Measurements from ENCODE around the gene OR9A4. TPM values are rescaled to one million over a fixed set of nuclear protein-coding genes. Genes with fewer than 3 reads are reported as not detected.
"Not testable (repeated sequence)": the region's sequence is repeated elsewhere in the genome, so short reads cannot be mapped to it uniquely, and the experiment has no call there.

The OR9A4 gene
- total RNA-seq, 1 experiment from 2014 or later = not detected

GRCh38 chr7:141889321-141889720 is 26.9 kb upstream of the OR9A4 start:
- H3K4me3 Mint-ChIP-seq (ENCODE audit: unreplicated experiment) = no peak overlapping the region
- H3K27me3 ChIP-seq (replicated peaks; ENCODE audit: control insufficient read depth, insufficient read depth, low read length) = no peaks in the 10 kb centered on the region
- ChIA-PET CTCF (no interaction called here), POLR2A (no interaction called here)
- H3K4me3 ChIP-seq (ENCODE audit: low read depth, low read length) = no peak overlapping the region
- H3K4me1 Mint-ChIP-seq (ENCODE audit: low read depth, unreplicated experiment) = no peaks in the 10 kb centered on the region
- H3K9me3 Mint-ChIP-seq (ENCODE audit: unreplicated experiment) = no peaks in the 10 kb centered on the region
- TF ChIP-seq, protein P1, sequence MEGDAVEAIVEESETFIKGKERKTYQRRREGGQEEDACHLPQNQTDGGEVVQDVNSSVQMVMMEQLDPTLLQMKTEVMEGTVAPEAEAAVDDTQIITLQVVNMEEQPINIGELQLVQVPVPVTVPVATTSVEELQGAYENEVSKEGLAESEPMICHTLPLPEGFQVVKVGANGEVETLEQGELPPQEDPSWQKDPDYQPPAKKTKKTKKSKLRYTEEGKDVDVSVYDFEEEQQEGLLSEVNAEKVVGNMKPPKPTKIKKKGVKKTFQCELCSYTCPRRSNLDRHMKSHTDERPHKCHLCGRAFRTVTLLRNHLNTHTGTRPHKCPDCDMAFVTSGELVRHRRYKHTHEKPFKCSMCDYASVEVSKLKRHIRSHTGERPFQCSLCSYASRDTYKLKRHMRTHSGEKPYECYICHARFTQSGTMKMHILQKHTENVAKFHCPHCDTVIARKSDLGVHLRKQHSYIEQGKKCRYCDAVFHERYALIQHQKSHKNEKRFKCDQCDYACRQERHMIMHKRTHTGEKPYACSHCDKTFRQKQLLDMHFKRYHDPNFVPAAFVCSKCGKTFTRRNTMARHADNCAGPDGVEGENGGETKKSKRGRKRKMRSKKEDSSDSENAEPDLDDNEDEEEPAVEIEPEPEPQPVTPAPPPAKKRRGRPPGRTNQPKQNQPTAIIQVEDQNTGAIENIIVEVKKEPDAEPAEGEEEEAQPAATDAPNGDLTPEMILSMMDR (IDR thresholded peaks at IDR 0.05; ENCODE audit: insufficient read depth in 1 of 2, low read depth in 1 of 2, low read length in 1 of 2, severe bottlenecking in 1 of 2, unreplicated experiment in 1 of 2) = no peak
- BruUV-seq (replicated peaks) = no TSS peak
- intact Hi-C loops (cut with micrococcal nuclease; ENCODE audit: unreplicated experiment) = no loop called here
- DNase-seq = no peak
- H3K27ac Mint-ChIP-seq (ENCODE audit: unreplicated experiment) = no peak overlapping the region
- no peaks in the 10 kb centered on the region for H3K9me3 ChIP-seq
- H3K27me3 Mint-ChIP-seq (ENCODE audit: insufficient read depth, unreplicated experiment) = peaks cover 10% of the 10 kb centered on the region
- no peaks in the 10 kb centered on the region for H3K36me3 Mint-ChIP-seq (ENCODE audit: insufficient read depth, unreplicated experiment)
- H3K36me3 ChIP-seq (ENCODE audit: control insufficient read depth, insufficient read depth, low read length) = no peaks in the 10 kb centered on the region
- H3K4me1 ChIP-seq = no peaks in the 10 kb centered on the region

DNA sequence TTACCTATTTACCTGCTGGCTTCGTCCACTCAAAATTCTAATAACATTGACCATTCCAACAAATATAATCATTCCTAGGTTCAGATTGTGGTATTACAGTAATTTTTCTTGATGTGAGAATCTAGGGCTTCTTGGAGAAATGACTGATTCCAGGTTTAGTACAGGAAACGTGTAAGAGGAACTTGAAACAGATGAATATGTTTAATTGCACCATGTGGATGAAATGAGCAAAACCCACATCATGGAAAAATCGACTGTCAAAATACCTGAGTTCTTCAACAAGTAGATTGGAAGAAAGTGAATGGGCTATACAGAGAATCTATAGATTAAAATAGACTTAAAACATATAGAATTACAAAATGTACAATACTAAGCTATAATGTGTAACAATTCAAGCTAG is 24.9 kb upstream of the OR9A4 start:
- no peak overlapping the region for H3K4me3 Mint-ChIP-seq (ENCODE audit: unreplicated experiment)

GRCh38 chr7:141899366-141899765 is 16.8 kb upstream of the OR9A4 start:
- BruUV-seq (replicated peaks); H3K4me3 Mint-ChIP-seq (ENCODE audit: unreplicated experiment): not testable (repeated sequence)

More for the DNA sequence above, 24.9 kb upstream of the OR9A4 start:
- ChIA-PET POLR2A (no interaction called here), CTCF (no interaction called here)
- TF ChIP-seq, protein P1 (IDR thresholded peaks at IDR 0.05; ENCODE audit: insufficient read depth in 1 of 2, low read depth in 1 of 2, low read length in 1 of 2, severe bottlenecking in 1 of 2, unreplicated experiment in 1 of 2) = no peak
- Mint-ChIP-seq H3K27ac (ENCODE audit: unreplicated experiment) (no peak overlapping the region), H3K9me3 (ENCODE audit: unreplicated experiment) (no peaks in the 10 kb centered on the region), H3K27me3 (ENCODE audit: insufficient read depth, unreplicated experiment) (peaks cover 6% of the 10 kb centered on the region), H3K4me1 (ENCODE audit: low read depth, unreplicated experiment) (no peaks in the 10 kb centered on the region), H3K36me3 (ENCODE audit: insufficient read depth, unreplicated experiment) (no peaks in the 10 kb centered on the region)
- H3K9me3 ChIP-seq = no peaks in the 10 kb centered on the region
- H3K4me3 ChIP-seq (ENCODE audit: low read depth, low read length) = no peak overlapping the region
- no TSS peak for BruUV-seq (replicated peaks)
- DNase-seq = no peak
- intact Hi-C loops (cut with micrococcal nuclease; ENCODE audit: unreplicated experiment) = no loop called here
- H3K4me1 ChIP-seq = no peaks in the 10 kb centered on the region
- H3K36me3 ChIP-seq (ENCODE audit: control insufficient read depth, insufficient read depth, low read length) = no peaks in the 10 kb centered on the region
- no peaks in the 10 kb centered on the region for H3K27me3 ChIP-seq (replicated peaks; ENCODE audit: control insufficient read depth, insufficient read depth, low read length)

DNA sequence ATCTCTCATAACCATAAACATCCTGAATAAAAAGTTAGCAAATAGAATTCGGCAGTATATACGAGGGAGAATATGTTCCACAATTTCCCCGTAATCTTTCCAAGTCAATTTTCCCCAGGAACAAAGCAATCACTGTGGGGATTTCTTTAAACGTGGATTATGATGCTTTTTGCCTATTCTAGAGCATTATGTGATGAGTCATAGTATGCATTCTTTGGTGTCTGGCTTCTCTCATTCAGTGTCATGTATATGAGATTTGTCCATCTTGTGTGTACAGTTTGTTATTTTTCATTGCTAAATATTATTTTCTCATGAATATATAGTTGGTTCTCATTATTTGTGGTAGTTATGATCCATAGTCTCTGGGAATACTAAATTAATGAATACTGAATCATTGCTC is 9.9 kb upstream of the OR9A4 start:
- intact Hi-C loops (cut with micrococcal nuclease; ENCODE audit: unreplicated experiment) = no loop called here
- no peak overlapping the region for H3K27ac Mint-ChIP-seq (ENCODE audit: unreplicated experiment)
- no peaks in the 10 kb centered on the region for H3K4me1 ChIP-seq
- no peak for DNase-seq
- POLR2A ChIA-PET = no interaction called here
- TF ChIP-seq, protein P1 (IDR thresholded peaks at IDR 0.05; ENCODE audit: insufficient read depth in 1 of 2, low read depth in 1 of 2, low read length in 1 of 2, severe bottlenecking in 1 of 2, unreplicated experiment in 1 of 2) = no peak
- CTCF ChIA-PET = no interaction called here
- no peaks in the 10 kb centered on the region for H3K4me1 Mint-ChIP-seq (ENCODE audit: low read depth, unreplicated experiment)
- H3K36me3 Mint-ChIP-seq (ENCODE audit: insufficient read depth, unreplicated experiment) = no peaks in the 10 kb centered on the region
- H3K27me3 ChIP-seq (replicated peaks; ENCODE audit: control insufficient read depth, insufficient read depth, low read length) = no peaks in the 10 kb centered on the region
- no peaks in the 10 kb centered on the region for H3K9me3 Mint-ChIP-seq (ENCODE audit: unreplicated experiment)
- no peaks in the 10 kb centered on the region for H3K36me3 ChIP-seq (ENCODE audit: control insufficient read depth, insufficient read depth, low read length)
- no peak overlapping the region for H3K4me3 Mint-ChIP-seq (ENCODE audit: unreplicated experiment)
- H3K4me3 ChIP-seq (ENCODE audit: low read depth, low read length) = no peak overlapping the region
- no peaks in the 10 kb centered on the region for H3K9me3 ChIP-seq
- peaks cover 4% of the 10 kb centered on the region for H3K27me3 Mint-ChIP-seq (ENCODE audit: insufficient read depth, unreplicated experiment)
- BruUV-seq (replicated peaks) = no TSS peak

More at GRCh38 chr7:141899366-141899765, 16.8 kb upstream of the OR9A4 start:
- POLR2A ChIA-PET; H3K4me3 ChIP-seq (ENCODE audit: low read depth, low read length); CTCF ChIA-PET; H3K4me1 Mint-ChIP-seq (ENCODE audit: low read depth, unreplicated experiment); H3K27ac Mint-ChIP-seq (ENCODE audit: unreplicated experiment); H3K4me1 ChIP-seq; DNase-seq; H3K27me3 ChIP-seq (replicated peaks; ENCODE audit: control insufficient read depth, insufficient read depth, low read length); intact Hi-C loops (cut with micrococcal nuclease; ENCODE audit: unreplicated experiment); H3K9me3 ChIP-seq; H3K9me3 Mint-ChIP-seq (ENCODE audit: unreplicated experiment); H3K36me3 Mint-ChIP-seq (ENCODE audit: insufficient read depth, unreplicated experiment); H3K36me3 ChIP-seq (ENCODE audit: control insufficient read depth, insufficient read depth, low read length); H3K27me3 Mint-ChIP-seq (ENCODE audit: insufficient read depth, unreplicated experiment): not testable (repeated sequence)

Measured in Caco-2 (cell line).